ENCODE data around the gene ST3GAL3. TPM values are rescaled to one million over a fixed set of nuclear protein-coding genes. Genes with fewer than 3 reads are reported as not detected.

The ST3GAL3 gene
- total RNA-seq, 4 donors from 2014 or later: 32.2 to 57.4 (median 38.3) TPM

DNA sequence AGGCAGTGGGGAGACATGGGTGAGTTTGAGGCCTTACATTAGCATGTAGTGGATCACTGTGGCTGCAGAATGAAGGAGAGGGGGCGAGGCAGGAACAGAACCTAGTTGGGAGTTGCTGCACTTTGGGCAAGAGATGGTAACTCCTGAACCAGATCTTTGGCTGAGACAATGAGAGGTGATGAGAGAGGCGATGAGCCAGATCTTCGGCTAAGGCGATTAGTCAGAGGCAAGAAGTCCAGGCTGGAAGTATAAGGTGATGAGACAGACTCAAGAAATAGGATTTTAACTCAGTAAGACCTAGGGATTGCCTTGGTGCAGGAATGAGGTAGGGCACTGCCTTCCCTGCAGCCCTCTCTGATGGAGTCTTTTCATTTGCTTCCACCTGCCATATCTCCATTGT lies 217.2 kb downstream of the ST3GAL3 start:
- no peak for ATAC-seq
- in situ Hi-C loops (cut with MboI; ENCODE audit: low sequenced_read_pairs in 4 of 4) (loop anchor here in 1 of 4 donors (10.0 kb wide), 1 partner anchor 400 kb away; no protein-coding TSS in a partner anchor), intact Hi-C loops (cut with DNase I; ENCODE audit: low total_unique reads) (no loop called here)
- Histone ChIP-seq H3K4me3 (no peak overlapping the region), H3K36me3 (peaks cover 0 to 21% of the 10 kb centered on the region in 2 donors), H3K9me3 (no peaks in the 10 kb centered on the region), H3K27me3 (no peaks in the 10 kb centered on the region), H3K27ac (no peak overlapping the region), H3K4me1 (no peaks in the 10 kb centered on the region)
- no peak for DNase-seq
- no peak for TF ChIP-seq POLR2A (IDR thresholded peaks at IDR 0.05)
- TF ChIP-seq, protein P1, sequence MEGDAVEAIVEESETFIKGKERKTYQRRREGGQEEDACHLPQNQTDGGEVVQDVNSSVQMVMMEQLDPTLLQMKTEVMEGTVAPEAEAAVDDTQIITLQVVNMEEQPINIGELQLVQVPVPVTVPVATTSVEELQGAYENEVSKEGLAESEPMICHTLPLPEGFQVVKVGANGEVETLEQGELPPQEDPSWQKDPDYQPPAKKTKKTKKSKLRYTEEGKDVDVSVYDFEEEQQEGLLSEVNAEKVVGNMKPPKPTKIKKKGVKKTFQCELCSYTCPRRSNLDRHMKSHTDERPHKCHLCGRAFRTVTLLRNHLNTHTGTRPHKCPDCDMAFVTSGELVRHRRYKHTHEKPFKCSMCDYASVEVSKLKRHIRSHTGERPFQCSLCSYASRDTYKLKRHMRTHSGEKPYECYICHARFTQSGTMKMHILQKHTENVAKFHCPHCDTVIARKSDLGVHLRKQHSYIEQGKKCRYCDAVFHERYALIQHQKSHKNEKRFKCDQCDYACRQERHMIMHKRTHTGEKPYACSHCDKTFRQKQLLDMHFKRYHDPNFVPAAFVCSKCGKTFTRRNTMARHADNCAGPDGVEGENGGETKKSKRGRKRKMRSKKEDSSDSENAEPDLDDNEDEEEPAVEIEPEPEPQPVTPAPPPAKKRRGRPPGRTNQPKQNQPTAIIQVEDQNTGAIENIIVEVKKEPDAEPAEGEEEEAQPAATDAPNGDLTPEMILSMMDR (IDR thresholded peaks at IDR 0.05 in 4 of 5, conservative IDR thresholded peaks at IDR 0.05 in 1 of 5): no peak

GRCh38 chr1:43925846-43926245 lies 218.5 kb downstream of the ST3GAL3 start:
- Histone ChIP-seq H3K4me3 (no peak overlapping the region), H3K27ac (no peak overlapping the region), H3K36me3 (peaks cover 0 to 27% of the 10 kb centered on the region in 2 donors), H3K4me1 (no peaks in the 10 kb centered on the region), H3K27me3 (no peaks in the 10 kb centered on the region), H3K9me3 (no peaks in the 10 kb centered on the region)
- intact Hi-C loops (cut with DNase I; ENCODE audit: low total_unique reads) (no loop called here), in situ Hi-C loops (cut with MboI; ENCODE audit: low sequenced_read_pairs in 4 of 4) (loop anchor here in 3 of 4 donors (10.0 to 25.0 kb wide), 2 partner anchors 389 to 401 kb away; partner anchors contain the start of gene PTPRF (in 2 of the 3))
- TF ChIP-seq, protein P1 (IDR thresholded peaks at IDR 0.05 in 4 of 5, conservative IDR thresholded peaks at IDR 0.05 in 1 of 5): no peak
- no peak for TF ChIP-seq POLR2A (IDR thresholded peaks at IDR 0.05)
- ATAC-seq (no peak), DNase-seq (no peak)

- Histone ChIP-seq H3K4me1 (peaks cover 11 to 16% of the 10 kb centered on the region in 2 donors), H3K27ac (peak overlapping the region in 2 of 4 donors; percentile 11 to 27)
These were observed 223.0 kb downstream of the ST3GAL3 start for GRCh38 chr1:43930168-43930948.

DNA sequence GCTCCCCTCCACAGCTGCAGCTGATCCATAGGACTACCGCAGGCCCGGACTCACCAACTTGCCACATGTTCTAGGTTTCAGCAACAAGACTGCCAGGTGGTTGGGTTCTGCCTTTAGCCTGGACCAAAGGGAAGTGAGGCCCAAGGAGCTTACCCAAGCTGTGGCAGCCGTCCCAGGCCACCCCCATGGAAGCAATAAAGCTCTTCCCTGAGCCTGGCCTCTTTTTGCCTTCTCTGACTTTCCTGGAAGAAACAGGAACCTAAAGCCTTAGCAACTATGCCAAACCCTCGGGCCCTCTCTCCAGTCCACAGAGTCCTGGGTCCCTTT lies 223.6 kb downstream of the ST3GAL3 start:
- intact Hi-C loops (cut with DNase I; ENCODE audit: low total_unique reads): loop anchor here (5.0 kb wide), 1 partner anchor 399 kb away; the partner anchor contains the start of gene PTPRF
- in situ Hi-C loops (cut with MboI; ENCODE audit: low sequenced_read_pairs in 4 of 4): loop anchor here in 3 of 4 donors (5.0 to 25.0 kb wide), 4 partner anchors 159 to 394 kb away; partner anchors contain the start of gene PTPRF (in 2 of the 3)
- Histone ChIP-seq H3K9me3 (no peaks in the 10 kb centered on the region), H3K36me3 (peaks cover 0 to 7% of the 10 kb centered on the region in 2 donors), H3K4me3 (no peak overlapping the region), H3K27ac (no peak overlapping the region), H3K4me1 (peaks cover 14 to 19% of the 10 kb centered on the region in 2 donors), H3K27me3 (no peaks in the 10 kb centered on the region)
- ATAC-seq (no peak), DNase-seq (no peak)
- no peak for TF ChIP-seq POLR2A (IDR thresholded peaks at IDR 0.05)
- TF ChIP-seq, protein P1 (IDR thresholded peaks at IDR 0.05 in 4 of 5, conservative IDR thresholded peaks at IDR 0.05 in 1 of 5): no peak

More at GRCh38 chr1:43930168-43930948, 223.0 kb downstream of the ST3GAL3 start:
- in situ Hi-C loops (cut with MboI; ENCODE audit: low sequenced_read_pairs in 4 of 4) (loop anchor here in 3 of 4 donors (5.0 to 25.0 kb wide), 4 partner anchors 158 to 393 kb away; partner anchors contain the start of gene PTPRF (in 2 of the 3)), intact Hi-C loops (cut with DNase I; ENCODE audit: low total_unique reads) (loop anchor here (5.0 kb wide), 1 partner anchor 398 kb away; the partner anchor contains the start of gene PTPRF)
- Histone ChIP-seq H3K36me3 (peaks cover 0 to 13% of the 10 kb centered on the region in 2 donors), H3K4me3 (no peak overlapping the region), H3K27me3 (no peaks in the 10 kb centered on the region), H3K9me3 (no peaks in the 10 kb centered on the region)
- no peak for TF ChIP-seq POLR2A (IDR thresholded peaks at IDR 0.05)
- TF ChIP-seq, protein P1 (IDR thresholded peaks at IDR 0.05 in 4 of 5, conservative IDR thresholded peaks at IDR 0.05 in 1 of 5): peak in 3 of 5 experiments; percentile 6 to 32 (median 25)
- DNase-seq (no peak), ATAC-seq (no peak)
